Caco-2 (cell line): ENCODE data around the gene MYT1. TPM values are rescaled to one million over a fixed set of nuclear protein-coding genes. Genes with fewer than 3 reads are reported as not detected.

Experiments used
- BruUV-seq: library from RNA; stranded (reverse); fragments of 400-500 nt; replicated peaks from 2 replicates; lab custom pipeline; 2021; lab: Mats Ljungman, UMichigan
- CTCF ChIA-PET: fragments of 300-600 bp; sonication (Branson Sonifier 250); formaldehyde crosslinking; loops from one replicate; lab custom pipeline; 2022; ENCODE audit warnings: antibody characterized with exemption; lab: Charles Lee
- POLR2A ChIA-PET: fragments of 300-600 bp; sonication (Branson Sonifier 250); formaldehyde crosslinking; loops from one replicate; lab custom pipeline; 2022; ENCODE audit warnings: antibody characterized with exemption; lab: Charles Lee
- DNase-seq, 2 experiments: peaks; one replicate each; pipeline versions ENCODE4 v3.0.0 to v3.0.0-alpha.2; 2020 to 2022
- H3K27me3 ChIP-seq: replicated peaks from 2 replicates; pipeline ENCODE4 v1.6.0; 2011; ENCODE audit warnings: low read length; ENCODE audit not compliant: control insufficient read depth, insufficient read depth
- H3K36me3 ChIP-seq: 2 replicates; pipeline ENCODE4 v1.5.1; 2011; ENCODE audit warnings: low read length; ENCODE audit not compliant: control insufficient read depth, insufficient read depth
- H3K4me1 ChIP-seq: fragments of 250-450 bp; sonication (Bioruptor Pico); 2 replicates; pipeline ENCODE4 v1.5.1; 2020; ENCODE audit warnings: mild to moderate bottlenecking
- H3K4me3 ChIP-seq: 2 replicates; pipeline ENCODE4 v1.5.1; 2011; ENCODE audit warnings: low read depth, mild to moderate bottlenecking, control low read depth, low read length
- H3K9me3 ChIP-seq: fragments of 250-450 bp; sonication (Bioruptor Pico); 2 replicates; pipeline ENCODE4 v1.5.1; 2020; ENCODE audit warnings: mild to moderate bottlenecking, moderate library complexity
- H3K27ac Mint-ChIP-seq: one replicate; pipeline ENCODE4 v1.8.0; 2022; ENCODE audit warnings: mixed read lengths; ENCODE audit not compliant: unreplicated experiment
- H3K27me3 Mint-ChIP-seq: one replicate; pipeline ENCODE4 v1.8.0; 2022; ENCODE audit warnings: mixed read lengths; ENCODE audit not compliant: insufficient read depth, unreplicated experiment
- H3K36me3 Mint-ChIP-seq: one replicate; pipeline ENCODE4 v1.8.0; 2022; ENCODE audit warnings: mild to moderate bottlenecking, mixed read lengths; ENCODE audit not compliant: insufficient read depth, unreplicated experiment
- H3K4me1 Mint-ChIP-seq: one replicate; pipeline ENCODE4 v1.8.0; 2022; ENCODE audit warnings: low read depth, mixed read lengths; ENCODE audit not compliant: unreplicated experiment
- H3K4me3 Mint-ChIP-seq: one replicate; pipeline ENCODE4 v1.8.0; 2022; ENCODE audit warnings: mild to moderate bottlenecking, moderate library complexity, mixed read lengths; ENCODE audit not compliant: unreplicated experiment
- H3K9me3 Mint-ChIP-seq: one replicate; pipeline ENCODE4 v1.8.0; 2022; ENCODE audit warnings: mixed read lengths; ENCODE audit not compliant: unreplicated experiment
- CTCF ChIP-seq, 2 experiments: fragments of 200-600 bp in 1 of 2; IDR thresholded peaks; 1 replicate in 1 of 2; 2 replicates in 1 of 2; pipeline versions ENCODE4 v1.5.1 to v1.8.0; 2011 to 2022; ENCODE audit warnings: antibody characterized with exemption in 1 of 2, control low read depth in 1 of 2, inconsistent platforms in 1 of 2, low read depth in 1 of 2, low read length in 1 of 2, mild to moderate bottlenecking in 1 of 2, moderate library complexity in 1 of 2; ENCODE audit not compliant: insufficient read depth in 1 of 2, severe bottlenecking in 1 of 2, unreplicated experiment in 1 of 2
- intact Hi-C: fragments of 100-400 bp; cut with micrococcal nuclease; formaldehyde crosslinking; loops from one replicate; pipeline ENCODE4 v1.10.0; 2022; ENCODE audit not compliant: unreplicated experiment
- total RNA-seq: library from RNA; stranded (reverse); gene quantifications from 2 replicates; pipeline ENCODE4 v1.2.3, GENCODE V29; 2022

Gene MYT1
- total RNA-seq, 1 experiment from 2014 or later = 0.25 TPM

DNA sequence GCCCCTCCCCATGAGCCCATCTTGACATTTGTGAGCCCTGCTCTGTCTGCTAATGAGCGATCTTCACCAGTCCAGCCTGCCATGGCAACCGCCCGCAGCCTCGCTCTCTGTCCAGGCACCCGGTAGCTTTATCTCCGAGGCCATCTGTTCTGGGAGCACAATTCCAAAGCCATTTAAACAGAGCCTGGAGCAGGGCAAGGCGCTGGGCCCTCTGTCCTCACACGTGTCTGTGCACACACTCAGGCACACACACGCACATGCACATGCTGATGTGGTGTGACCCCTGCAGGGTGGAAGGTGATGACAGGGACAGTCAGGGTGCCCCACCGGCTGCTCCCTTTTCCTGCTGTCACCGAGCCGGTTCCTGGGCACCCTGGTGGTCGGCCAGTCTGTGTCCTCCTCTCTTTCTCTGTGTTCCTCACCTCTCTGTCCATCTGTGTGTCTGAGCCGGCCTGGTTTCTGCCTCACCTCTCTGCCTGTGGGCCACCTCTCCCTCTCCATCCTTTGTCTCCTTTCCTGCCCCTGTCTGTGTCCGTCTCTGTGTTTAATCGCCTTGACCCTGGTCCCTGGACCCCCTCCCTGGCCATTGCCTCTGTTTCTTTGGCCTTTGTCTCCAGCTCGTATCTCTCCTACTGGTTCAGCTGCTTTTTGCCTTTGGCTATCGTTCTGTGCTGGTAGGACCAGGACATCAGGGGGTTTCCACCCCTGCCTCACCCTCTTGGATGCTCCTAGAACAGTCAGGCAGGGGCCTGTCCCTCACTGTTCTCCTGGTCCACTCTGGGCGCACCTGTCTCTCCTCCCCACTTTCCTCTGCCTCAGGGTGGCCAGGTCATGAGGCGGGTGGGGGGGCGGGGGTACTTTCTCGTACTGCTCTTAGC is 8.8 kb upstream of the MYT1 start:
- no peaks in the 10 kb centered on the region for H3K36me3 Mint-ChIP-seq
- POLR2A ChIA-PET = interaction anchor here (1.4 kb wide), 1 partner anchor 100 kb away, joined by 4 read pairs; the partner anchor contains the start of gene PCMTD2
- CTCF ChIA-PET = interaction anchor here (0.6 kb wide), 1 partner anchor 106 kb away, joined by 3 read pairs; no protein-coding TSS in a partner anchor
- Histone ChIP-seq H3K4me3 (no peak overlapping the region), H3K36me3 (no peaks in the 10 kb centered on the region), H3K9me3 (no peaks in the 10 kb centered on the region), H3K27me3 (no peaks in the 10 kb centered on the region; the same call in none of the 2 replicates), H3K4me1 (no peaks in the 10 kb centered on the region)
- DNase-seq = no peak
- H3K27ac Mint-ChIP-seq = no peak overlapping the region
- TF ChIP-seq CTCF (IDR thresholded peaks at IDR 0.05; ENCODE audit: insufficient read depth in 1 of 2, low read depth in 1 of 2, low read length in 1 of 2, severe bottlenecking in 1 of 2, unreplicated experiment in 1 of 2) = no peak
- H3K27me3 Mint-ChIP-seq = peaks cover 21% of the 10 kb centered on the region
- H3K4me3 Mint-ChIP-seq = no peak overlapping the region
- intact Hi-C loops = no loop called here
- BruUV-seq = no TSS peak
- H3K9me3 Mint-ChIP-seq = no peaks in the 10 kb centered on the region
- no peaks in the 10 kb centered on the region for H3K4me1 Mint-ChIP-seq

GRCh38 chr20:64156136-64156885 is 7.9 kb upstream of the MYT1 start:
- H3K27me3 Mint-ChIP-seq = peaks cover 17% of the 10 kb centered on the region
- H3K36me3 Mint-ChIP-seq = no peaks in the 10 kb centered on the region
- no peaks in the 10 kb centered on the region for H3K36me3 ChIP-seq
- POLR2A ChIA-PET = no interaction called here
- no peaks in the 10 kb centered on the region for H3K4me1 Mint-ChIP-seq
- TF ChIP-seq CTCF (IDR thresholded peaks at IDR 0.05; ENCODE audit: insufficient read depth in 1 of 2, low read depth in 1 of 2, low read length in 1 of 2, severe bottlenecking in 1 of 2, unreplicated experiment in 1 of 2) = no peak
- H3K4me1 ChIP-seq = no peaks in the 10 kb centered on the region
- no peak overlapping the region for H3K27ac Mint-ChIP-seq
- no peaks in the 10 kb centered on the region; the same call in none of the 2 replicates for H3K27me3 ChIP-seq
- no peaks in the 10 kb centered on the region for H3K9me3 ChIP-seq
- H3K4me3 ChIP-seq = no peak overlapping the region
- BruUV-seq = no TSS peak
- no peak overlapping the region for H3K4me3 Mint-ChIP-seq
- intact Hi-C loops = no loop called here
- CTCF ChIA-PET = interaction anchor here (0.6 kb wide), 1 partner anchor 105 kb away, joined by 3 read pairs; no protein-coding TSS in a partner anchor
- DNase-seq = no peak
- no peaks in the 10 kb centered on the region for H3K9me3 Mint-ChIP-seq
